HepG2 (cell line): ENCODE results near the gene ELMOD3. TPM values are rescaled to one million over a fixed set of nuclear protein-coding genes. Genes with fewer than 3 reads are reported as not detected.
A peak's percentile ranks its signal among the peaks of the same experiment; 100 is the strongest.

ENCODE experiments used
- AGO2 ChIP-seq: fragments of 200-400 bp; formaldehyde crosslinking; optimal IDR thresholded peaks from 2 replicates; pipeline ENCODE3; 2017; ENCODE audit warnings: mild to moderate bottlenecking, low read depth, low read length, moderate library complexity
- ETV6 ChIP-seq: sonication (generic); formaldehyde crosslinking; conservative IDR thresholded peaks from 2 replicates; pipeline ENCODE4 v1.4.0; 2020; ENCODE audit warnings: missing genetic modification reagents
- MIER2 ChIP-seq: IDR thresholded peaks from 2 replicates; pipeline ENCODE4 v1.6.1; 2016; ENCODE audit warnings: missing biosample characterization, missing genetic modification reagents
- NFATC3 ChIP-seq: sonication (generic); formaldehyde crosslinking; IDR thresholded peaks from 2 replicates; pipeline ENCODE4 v1.5.1; 2020; ENCODE audit warnings: mild to moderate bottlenecking, missing genetic modification reagents
- NFIC ChIP-seq: IDR thresholded peaks from 2 replicates; pipeline ENCODE4 v1.6.1; 2012; ENCODE audit warnings: mild to moderate bottlenecking, low read length, inconsistent platforms
- PITX1 ChIP-seq: sonication (generic); formaldehyde crosslinking; IDR thresholded peaks from 2 replicates; pipeline ENCODE4 v1.5.1; 2020; ENCODE audit warnings: mild to moderate bottlenecking, missing genetic modification reagents
- RELA ChIP-seq: sonication (generic); formaldehyde crosslinking; IDR thresholded peaks from 2 replicates; pipeline ENCODE4 v1.4.0; 2020; ENCODE audit warnings: missing genetic modification reagents
- SIX1 ChIP-seq: sonication (generic); formaldehyde crosslinking; IDR thresholded peaks from 2 replicates; pipeline ENCODE4 v1.4.0; 2020; ENCODE audit warnings: missing genetic modification reagents, borderline replicate concordance
- ZKSCAN1 ChIP-seq: fragments of 150-350 bp; IDR thresholded peaks from 2 replicates; pipeline ENCODE4 v1.6.1; 2014; ENCODE audit warnings: low read length
- ZNF672 ChIP-seq: sonication (generic); formaldehyde crosslinking; IDR thresholded peaks from 2 replicates; pipeline ENCODE4 v1.8.1; 2022; ENCODE audit warnings: missing genetic modification reagents
- ZNF776 ChIP-seq: sonication (generic); formaldehyde crosslinking; IDR thresholded peaks from 2 replicates; pipeline ENCODE4 v1.4.0; 2020; ENCODE audit warnings: mild to moderate bottlenecking, missing genetic modification reagents
- polyA plus RNA-seq, 8 experiments: library from polyadenylated mRNA; depleted of rRNA in 3 of 8; stranded (reverse) in 7 of 8; unstranded in 1 of 8; fragments of >200 nt; fragmentation: Illumina TruSeq in 4 of 8; extraction: Trizol in 4 of 8; gene quantifications; 2 replicates each; pipeline versions ENCODE4 v1.2.1 to v1.2.3, GENCODE V29; 2011 to 2016; ENCODE audit warnings: low read depth in 4 of 8, missing spikeins in 1 of 8, mixed read lengths in 1 of 8; ENCODE audit not compliant: insufficient read depth in 1 of 8
- total RNA-seq, 5 experiments: library from RNA; depleted of rRNA; stranded (reverse); fragments of >200 nt; fragmentation: Illumina TruSeq; extraction: Trizol; gene quantifications; 2 replicates each; pipeline ENCODE4 v1.2.3, GENCODE V29; 2016; ENCODE audit warnings: low read depth in 1 of 5
- TF ChIP-seq, protein P1 (sequence below): sonication (generic); formaldehyde crosslinking; IDR thresholded peaks from 2 replicates; pipeline ENCODE4 v1.4.0; 2020; ENCODE audit warnings: mild to moderate bottlenecking, missing genetic modification reagents
- TF ChIP-seq, protein P2 (sequence below): sonication (generic); formaldehyde crosslinking; IDR thresholded peaks from 2 replicates; pipeline ENCODE4 v1.4.0; 2020; ENCODE audit warnings: missing genetic modification reagents
- TF ChIP-seq, protein P3 (sequence below): sonication (generic); formaldehyde crosslinking; IDR thresholded peaks from 2 replicates; pipeline ENCODE4 v1.5.1; 2020; ENCODE audit warnings: missing genetic modification reagents, mild to moderate bottlenecking, borderline replicate concordance
- TF ChIP-seq, protein P4 (sequence below): sonication (generic); formaldehyde crosslinking; IDR thresholded peaks from 2 replicates; pipeline ENCODE4 v1.4.0; 2020; ENCODE audit warnings: low read depth, mild to moderate bottlenecking, missing genetic modification reagents
- TF ChIP-seq, protein P5 (sequence below): sonication (generic); formaldehyde crosslinking; IDR thresholded peaks from 2 replicates; pipeline ENCODE4 v1.5.0; 2020; ENCODE audit warnings: missing genetic modification reagents
- TF ChIP-seq, protein P6 (sequence below): IDR thresholded peaks from 2 replicates; pipeline ENCODE4 v1.6.1; 2016; ENCODE audit warnings: low read depth
- TF ChIP-seq, protein P7 (sequence below): sonication (generic); formaldehyde crosslinking; IDR thresholded peaks from 2 replicates; pipeline ENCODE4 v1.5.1; 2020; ENCODE audit warnings: missing genetic modification reagents, mild to moderate bottlenecking, borderline replicate concordance
- TF ChIP-seq, protein P8 (sequence below): sonication (generic); formaldehyde crosslinking; IDR thresholded peaks from 2 replicates; pipeline ENCODE4 v1.8.1; 2023; ENCODE audit warnings: mild to moderate bottlenecking, moderate library complexity, missing genetic modification reagents

The ELMOD3 gene
- total and polyA plus RNA-seq, 2 of the 13 experiments (the other 11 are each of a cell fraction or from before 2014, with no cell fraction given) = 13.3 to 19.5 TPM

DNA sequence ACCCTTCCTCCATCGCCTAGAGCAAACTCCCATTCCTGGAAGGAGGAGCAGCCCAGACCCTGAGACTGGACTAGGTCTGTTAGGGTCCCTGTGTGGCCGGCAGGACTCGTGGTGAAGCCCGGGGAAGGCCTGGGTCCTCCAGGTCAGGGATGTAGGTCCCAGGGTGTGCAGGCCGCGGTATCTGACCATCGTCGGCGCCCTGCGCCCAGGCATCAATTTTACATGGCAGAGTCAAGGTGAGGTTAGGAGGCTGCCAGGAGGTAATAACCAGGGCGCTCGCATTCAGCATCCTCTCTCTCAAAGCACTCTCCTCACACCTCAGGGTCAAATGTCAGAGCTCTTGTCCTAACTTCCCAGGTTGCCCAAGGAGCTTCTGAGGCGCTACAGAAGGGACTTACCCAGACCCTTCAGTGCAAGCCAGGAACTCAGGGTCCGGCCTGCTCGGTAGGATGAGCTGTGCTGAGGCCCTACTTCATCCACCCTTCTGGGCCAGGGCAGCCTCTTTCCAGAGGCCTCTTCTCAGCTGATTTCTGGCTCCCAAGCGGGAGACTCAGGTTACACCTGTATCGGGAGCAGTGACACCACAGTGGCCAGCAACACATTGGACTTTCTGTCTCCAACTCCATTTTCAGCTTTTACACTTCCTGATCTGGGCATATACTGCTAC lies 64.6 kb downstream of the ELMOD3 start (continued):
- TF ChIP-seq, protein P1, sequence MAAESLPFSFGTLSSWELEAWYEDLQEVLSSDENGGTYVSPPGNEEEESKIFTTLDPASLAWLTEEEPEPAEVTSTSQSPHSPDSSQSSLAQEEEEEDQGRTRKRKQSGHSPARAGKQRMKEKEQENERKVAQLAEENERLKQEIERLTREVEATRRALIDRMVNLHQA = no peak
- TF ChIP-seq, protein P2, sequence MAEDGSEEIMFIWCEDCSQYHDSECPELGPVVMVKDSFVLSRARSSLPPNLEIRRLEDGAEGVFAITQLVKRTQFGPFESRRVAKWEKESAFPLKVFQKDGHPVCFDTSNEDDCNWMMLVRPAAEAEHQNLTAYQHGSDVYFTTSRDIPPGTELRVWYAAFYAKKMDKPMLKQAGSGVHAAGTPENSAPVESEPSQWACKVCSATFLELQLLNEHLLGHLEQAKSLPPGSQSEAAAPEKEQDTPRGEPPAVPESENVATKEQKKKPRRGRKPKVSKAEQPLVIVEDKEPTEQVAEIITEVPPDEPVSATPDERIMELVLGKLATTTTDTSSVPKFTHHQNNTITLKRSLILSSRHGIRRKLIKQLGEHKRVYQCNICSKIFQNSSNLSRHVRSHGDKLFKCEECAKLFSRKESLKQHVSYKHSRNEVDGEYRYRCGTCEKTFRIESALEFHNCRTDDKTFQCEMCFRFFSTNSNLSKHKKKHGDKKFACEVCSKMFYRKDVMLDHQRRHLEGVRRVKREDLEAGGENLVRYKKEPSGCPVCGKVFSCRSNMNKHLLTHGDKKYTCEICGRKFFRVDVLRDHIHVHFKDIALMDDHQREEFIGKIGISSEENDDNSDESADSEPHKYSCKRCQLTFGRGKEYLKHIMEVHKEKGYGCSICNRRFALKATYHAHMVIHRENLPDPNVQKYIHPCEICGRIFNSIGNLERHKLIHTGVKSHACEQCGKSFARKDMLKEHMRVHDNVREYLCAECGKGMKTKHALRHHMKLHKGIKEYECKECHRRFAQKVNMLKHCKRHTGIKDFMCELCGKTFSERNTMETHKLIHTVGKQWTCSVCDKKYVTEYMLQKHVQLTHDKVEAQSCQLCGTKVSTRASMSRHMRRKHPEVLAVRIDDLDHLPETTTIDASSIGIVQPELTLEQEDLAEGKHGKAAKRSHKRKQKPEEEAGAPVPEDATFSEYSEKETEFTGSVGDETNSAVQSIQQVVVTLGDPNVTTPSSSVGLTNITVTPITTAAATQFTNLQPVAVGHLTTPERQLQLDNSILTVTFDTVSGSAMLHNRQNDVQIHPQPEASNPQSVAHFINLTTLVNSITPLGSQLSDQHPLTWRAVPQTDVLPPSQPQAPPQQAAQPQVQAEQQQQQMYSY (CRISPR knock-in tag) = no peak
- peak; percentile 77 for TF ChIP-seq SIX1 (CRISPR knock-in tag)
- peak; percentile 80 for TF ChIP-seq AGO2
- TF ChIP-seq, protein P3, sequence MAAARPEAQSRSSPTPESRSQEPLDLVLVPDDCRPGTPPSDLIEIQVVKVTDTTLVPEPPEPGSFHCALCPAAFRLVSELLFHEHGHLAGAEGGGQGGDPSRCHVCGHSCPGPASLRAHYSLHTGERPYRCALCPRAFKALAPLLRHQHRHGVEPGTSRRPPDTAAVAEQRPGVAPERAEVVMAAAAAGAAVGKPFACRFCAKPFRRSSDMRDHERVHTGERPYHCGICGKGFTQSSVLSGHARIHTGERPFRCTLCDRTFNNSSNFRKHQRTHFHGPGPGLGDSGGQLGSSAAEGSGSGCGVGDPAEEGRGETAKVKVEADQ (CRISPR knock-in tag) = no peak
- TF ChIP-seq ZNF776 (CRISPR knock-in tag) = no peak
- TF ChIP-seq ETV6 (CRISPR knock-in tag) = no peak
- no peak for TF ChIP-seq MIER2 (CRISPR knock-in tag)
- TF ChIP-seq, protein P4, sequence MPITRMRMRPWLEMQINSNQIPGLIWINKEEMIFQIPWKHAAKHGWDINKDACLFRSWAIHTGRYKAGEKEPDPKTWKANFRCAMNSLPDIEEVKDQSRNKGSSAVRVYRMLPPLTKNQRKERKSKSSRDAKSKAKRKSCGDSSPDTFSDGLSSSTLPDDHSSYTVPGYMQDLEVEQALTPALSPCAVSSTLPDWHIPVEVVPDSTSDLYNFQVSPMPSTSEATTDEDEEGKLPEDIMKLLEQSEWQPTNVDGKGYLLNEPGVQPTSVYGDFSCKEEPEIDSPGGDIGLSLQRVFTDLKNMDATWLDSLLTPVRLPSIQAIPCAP (CRISPR knock-in tag) = no peak
- TF ChIP-seq, protein P5, sequence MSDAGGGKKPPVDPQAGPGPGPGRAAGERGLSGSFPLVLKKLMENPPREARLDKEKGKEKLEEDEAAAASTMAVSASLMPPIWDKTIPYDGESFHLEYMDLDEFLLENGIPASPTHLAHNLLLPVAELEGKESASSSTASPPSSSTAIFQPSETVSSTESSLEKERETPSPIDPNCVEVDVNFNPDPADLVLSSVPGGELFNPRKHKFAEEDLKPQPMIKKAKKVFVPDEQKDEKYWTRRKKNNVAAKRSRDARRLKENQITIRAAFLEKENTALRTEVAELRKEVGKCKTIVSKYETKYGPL (CRISPR knock-in tag) = no peak
- no peak for TF ChIP-seq PITX1
- TF ChIP-seq, protein P6, sequence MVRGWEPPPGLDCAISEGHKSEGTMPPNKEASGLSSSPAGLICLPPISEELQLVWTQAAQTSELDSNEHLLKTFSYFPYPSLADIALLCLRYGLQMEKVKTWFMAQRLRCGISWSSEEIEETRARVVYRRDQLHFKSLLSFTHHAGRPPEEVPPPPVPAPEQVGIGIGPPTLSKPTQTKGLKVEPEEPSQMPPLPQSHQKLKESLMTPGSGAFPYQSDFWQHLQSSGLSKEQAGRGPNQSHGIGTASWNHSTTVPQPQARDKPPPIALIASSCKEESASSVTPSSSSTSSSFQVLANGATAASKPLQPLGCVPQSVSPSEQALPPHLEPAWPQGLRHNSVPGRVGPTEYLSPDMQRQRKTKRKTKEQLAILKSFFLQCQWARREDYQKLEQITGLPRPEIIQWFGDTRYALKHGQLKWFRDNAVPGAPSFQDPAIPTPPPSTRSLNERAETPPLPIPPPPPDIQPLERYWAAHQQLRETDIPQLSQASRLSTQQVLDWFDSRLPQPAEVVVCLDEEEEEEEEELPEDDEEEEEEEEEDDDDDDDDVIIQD = 0 out of 2 replicates have a peak, but pooled peaks have one; percentile 10
- no peak for TF ChIP-seq ZNF672 (CRISPR knock-in tag)
- TF ChIP-seq NFATC3 (CRISPR knock-in tag) = no peak
- TF ChIP-seq, protein P7, sequence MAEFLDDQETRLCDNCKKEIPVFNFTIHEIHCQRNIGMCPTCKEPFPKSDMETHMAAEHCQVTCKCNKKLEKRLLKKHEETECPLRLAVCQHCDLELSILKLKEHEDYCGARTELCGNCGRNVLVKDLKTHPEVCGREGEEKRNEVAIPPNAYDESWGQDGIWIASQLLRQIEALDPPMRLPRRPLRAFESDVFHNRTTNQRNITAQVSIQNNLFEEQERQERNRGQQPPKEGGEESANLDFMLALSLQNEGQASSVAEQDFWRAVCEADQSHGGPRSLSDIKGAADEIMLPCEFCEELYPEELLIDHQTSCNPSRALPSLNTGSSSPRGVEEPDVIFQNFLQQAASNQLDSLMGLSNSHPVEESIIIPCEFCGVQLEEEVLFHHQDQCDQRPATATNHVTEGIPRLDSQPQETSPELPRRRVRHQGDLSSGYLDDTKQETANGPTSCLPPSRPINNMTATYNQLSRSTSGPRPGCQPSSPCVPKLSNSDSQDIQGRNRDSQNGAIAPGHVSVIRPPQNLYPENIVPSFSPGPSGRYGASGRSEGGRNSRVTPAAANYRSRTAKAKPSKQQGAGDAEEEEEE (CRISPR knock-in tag) = no peak
- TF ChIP-seq RELA (CRISPR knock-in tag) = peak; percentile 59; the same call in 1 of the 2 replicates
- no peak for TF ChIP-seq ZKSCAN1
- TF ChIP-seq, protein P8, sequence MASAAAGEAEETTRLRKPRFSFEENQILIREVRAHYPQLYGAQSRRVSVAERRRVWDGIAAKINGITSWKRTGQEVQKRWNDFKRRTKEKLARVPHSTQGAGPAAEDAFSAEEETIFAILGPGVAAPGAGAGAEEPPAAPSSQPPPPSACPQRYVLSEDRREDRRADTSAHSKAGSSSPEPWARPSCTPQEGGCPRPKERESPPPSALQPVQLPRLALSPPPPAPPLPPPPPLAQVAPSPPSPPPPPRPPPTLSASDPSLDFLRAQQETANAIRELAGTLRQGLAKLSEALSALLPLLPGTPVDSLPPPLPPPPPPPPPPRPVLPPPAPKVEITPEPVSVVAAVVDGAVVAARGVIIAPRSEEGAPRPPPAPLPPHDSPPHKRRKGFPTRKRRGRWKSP (CRISPR knock-in tag) = peak; percentile 19; the same call in 1 of the 2 replicates
- TF ChIP-seq NFIC = no peak
